GM12874 (cell line): ENCODE measurements around the gene KIRREL3.

Experiments
- CTCF ChIP-seq: IDR thresholded peaks from 2 replicates; pipeline ENCODE4 v1.5.1; 2011; ENCODE audit warnings: low read depth, mild to moderate bottlenecking, control low read depth, low read length, moderate library complexity; ENCODE audit not compliant: insufficient read depth

Gene KIRREL3

GRCh38 chr11:126394036-126394435 lies 606.5 kb downstream of the KIRREL3 start:
- no peak for TF ChIP-seq CTCF

- no peak for TF ChIP-seq CTCF
Measured at GRCh38 chr11:126393143-126393542, 607.4 kb downstream of the KIRREL3 start.

- no peak for TF ChIP-seq CTCF
Measured at GRCh38 chr11:126392633-126393013, 607.9 kb downstream of the KIRREL3 start.

- TF ChIP-seq CTCF, result no peak
Measured at GRCh38 chr11:126391970-126392632, 608.5 kb downstream of the KIRREL3 start.

GRCh38 chr11:126391286-126391954 lies 609.1 kb downstream of the KIRREL3 start:
- no peak for TF ChIP-seq CTCF

- no peak for TF ChIP-seq CTCF
Measured at GRCh38 chr11:126390272-126390867, 610.2 kb downstream of the KIRREL3 start.

- no peak for TF ChIP-seq CTCF
Measured at GRCh38 chr11:126387857-126388256, 612.7 kb downstream of the KIRREL3 start.
